K562 (cell line): Measurements from ENCODE around the gene BRD7.

Source experiments
- FOXK1 ChIP-seq: sonication (generic); formaldehyde crosslinking; IDR thresholded peaks from 2 replicates; pipeline ENCODE4 v1.8.0; 2022; ENCODE audit warnings: missing genetic modification reagents, mild to moderate bottlenecking, borderline replicate concordance
- RAD51 ChIP-seq: fragments of 450-650 bp; IDR thresholded peaks from 2 replicates; pipeline ENCODE4 v1.7.1; 2016; ENCODE audit warnings: low read depth, mild to moderate bottlenecking, borderline replicate concordance
- TF ChIP-seq, protein P1 (sequence below): fragments of 450-650 bp; IDR thresholded peaks from 2 replicates; pipeline ENCODE4 v1.6.1; 2016
- TF ChIP-seq, protein P2 (sequence below): sonication (generic); formaldehyde crosslinking; IDR thresholded peaks from 2 replicates; pipeline ENCODE4 v1.9.0; 2022; ENCODE audit warnings: mild to moderate bottlenecking, missing genetic modification reagents
- TF ChIP-seq, protein P3 (sequence below): sonication (generic); formaldehyde crosslinking; IDR thresholded peaks from 2 replicates; pipeline ENCODE4 v1.8.0; 2022; ENCODE audit warnings: missing genetic modification reagents, mild to moderate bottlenecking, borderline replicate concordance
- TF ChIP-seq, protein P4 (sequence below): sonication (generic); formaldehyde crosslinking; IDR thresholded peaks from 2 replicates; pipeline ENCODE4 v1.4.0; 2020; ENCODE audit warnings: mild to moderate bottlenecking, missing genetic modification reagents

DNA sequence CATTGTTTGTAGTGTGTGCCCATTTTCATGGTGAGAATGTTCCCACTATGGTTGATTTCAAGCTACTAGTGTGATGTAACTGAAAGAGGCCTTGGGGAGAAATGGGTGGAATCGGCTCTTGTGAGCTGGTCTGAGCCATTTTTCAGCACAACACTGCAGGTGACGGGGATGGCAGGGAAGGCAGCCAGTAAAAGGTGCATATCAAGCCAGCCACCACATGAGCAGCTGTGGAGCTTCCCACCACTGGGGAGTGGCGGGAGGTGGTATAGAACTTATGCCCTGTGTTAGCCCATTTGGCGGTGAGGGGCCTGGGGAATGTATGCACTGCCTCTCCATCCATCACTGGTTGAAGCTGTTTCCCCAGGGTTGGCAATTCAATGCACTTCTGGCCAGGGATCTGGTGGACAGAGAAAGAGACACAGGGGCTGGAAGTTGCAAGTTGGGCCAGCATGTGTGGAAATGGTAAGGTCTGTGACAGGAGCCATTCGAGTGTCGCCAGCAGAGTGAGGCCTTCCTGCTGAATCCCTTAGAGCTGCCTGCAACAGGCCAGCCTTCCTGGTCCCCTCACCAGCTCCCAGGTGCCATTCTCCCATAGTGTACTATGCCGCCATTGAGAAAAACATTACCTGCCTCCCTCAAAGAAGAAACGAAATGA is 31.7 kb upstream of the BRD7 start:
- TF ChIP-seq, protein P1, sequence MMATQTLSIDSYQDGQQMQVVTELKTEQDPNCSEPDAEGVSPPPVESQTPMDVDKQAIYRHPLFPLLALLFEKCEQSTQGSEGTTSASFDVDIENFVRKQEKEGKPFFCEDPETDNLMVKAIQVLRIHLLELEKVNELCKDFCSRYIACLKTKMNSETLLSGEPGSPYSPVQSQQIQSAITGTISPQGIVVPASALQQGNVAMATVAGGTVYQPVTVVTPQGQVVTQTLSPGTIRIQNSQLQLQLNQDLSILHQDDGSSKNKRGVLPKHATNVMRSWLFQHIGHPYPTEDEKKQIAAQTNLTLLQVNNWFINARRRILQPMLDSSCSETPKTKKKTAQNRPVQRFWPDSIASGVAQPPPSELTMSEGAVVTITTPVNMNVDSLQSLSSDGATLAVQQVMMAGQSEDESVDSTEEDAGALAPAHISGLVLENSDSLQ, result no peak
- TF ChIP-seq RAD51 (no peak), FOXK1 (no peak)
- TF ChIP-seq, protein P2, sequence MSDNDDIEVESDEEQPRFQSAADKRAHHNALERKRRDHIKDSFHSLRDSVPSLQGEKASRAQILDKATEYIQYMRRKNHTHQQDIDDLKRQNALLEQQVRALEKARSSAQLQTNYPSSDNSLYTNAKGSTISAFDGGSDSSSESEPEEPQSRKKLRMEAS, result no peak
- TF ChIP-seq, protein P3, sequence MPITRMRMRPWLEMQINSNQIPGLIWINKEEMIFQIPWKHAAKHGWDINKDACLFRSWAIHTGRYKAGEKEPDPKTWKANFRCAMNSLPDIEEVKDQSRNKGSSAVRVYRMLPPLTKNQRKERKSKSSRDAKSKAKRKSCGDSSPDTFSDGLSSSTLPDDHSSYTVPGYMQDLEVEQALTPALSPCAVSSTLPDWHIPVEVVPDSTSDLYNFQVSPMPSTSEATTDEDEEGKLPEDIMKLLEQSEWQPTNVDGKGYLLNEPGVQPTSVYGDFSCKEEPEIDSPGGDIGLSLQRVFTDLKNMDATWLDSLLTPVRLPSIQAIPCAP (CRISPR knock-in tag), result no peak
- TF ChIP-seq, protein P4, sequence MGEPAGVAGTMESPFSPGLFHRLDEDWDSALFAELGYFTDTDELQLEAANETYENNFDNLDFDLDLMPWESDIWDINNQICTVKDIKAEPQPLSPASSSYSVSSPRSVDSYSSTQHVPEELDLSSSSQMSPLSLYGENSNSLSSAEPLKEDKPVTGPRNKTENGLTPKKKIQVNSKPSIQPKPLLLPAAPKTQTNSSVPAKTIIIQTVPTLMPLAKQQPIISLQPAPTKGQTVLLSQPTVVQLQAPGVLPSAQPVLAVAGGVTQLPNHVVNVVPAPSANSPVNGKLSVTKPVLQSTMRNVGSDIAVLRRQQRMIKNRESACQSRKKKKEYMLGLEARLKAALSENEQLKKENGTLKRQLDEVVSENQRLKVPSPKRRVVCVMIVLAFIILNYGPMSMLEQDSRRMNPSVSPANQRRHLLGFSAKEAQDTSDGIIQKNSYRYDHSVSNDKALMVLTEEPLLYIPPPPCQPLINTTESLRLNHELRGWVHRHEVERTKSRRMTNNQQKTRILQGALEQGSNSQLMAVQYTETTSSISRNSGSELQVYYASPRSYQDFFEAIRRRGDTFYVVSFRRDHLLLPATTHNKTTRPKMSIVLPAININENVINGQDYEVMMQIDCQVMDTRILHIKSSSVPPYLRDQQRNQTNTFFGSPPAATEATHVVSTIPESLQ (CRISPR knock-in tag), result no peak
